Uterus (tissue), 4 donors: ENCODE results near the gene KLK10. TPM values are rescaled to one million over a fixed set of nuclear protein-coding genes. Genes with fewer than 3 reads are reported as not detected.

Experiments used
- DNase-seq, 2 donors: peaks; one replicate each; pipeline ENCODE4 v3.0.0-alpha.2; 2019 to 2020
- H3K27ac ChIP-seq, 2 donors: fragments of 200-600 bp; sonication (generic); 1 replicate in 1 of 2; 2 replicates in 1 of 2; pipeline ENCODE4 v1.5.1; 2016 to 2018
- H3K27me3 ChIP-seq, 2 donors: fragments of 200-600 bp; sonication (generic); one replicate each; pipeline ENCODE4 v1.5.1; 2018 to 2019; ENCODE audit warnings: control low read depth in 1 of 2
- H3K36me3 ChIP-seq, 2 donors: fragments of 200-600 bp; sonication (generic); one replicate each; pipeline ENCODE4 v1.5.1; 2019; ENCODE audit warnings: control low read depth in 1 of 2
- H3K4me1 ChIP-seq, 2 donors: fragments of 200-600 bp; sonication (generic); one replicate each; pipeline ENCODE4 v1.5.1; 2018 to 2019; ENCODE audit warnings: control low read depth in 1 of 2
- H3K4me3 ChIP-seq, 2 donors: fragments of 200-600 bp; sonication (generic); 1 replicate in 1 of 2; 2 replicates in 1 of 2; pipeline ENCODE4 v1.5.1; 2018 to 2019; ENCODE audit warnings: mild to moderate bottlenecking in 1 of 2
- H3K9me3 ChIP-seq, 2 donors: fragments of 200-600 bp; sonication (generic); one replicate each; pipeline ENCODE4 v1.5.1; 2019; ENCODE audit warnings: control low read depth in 1 of 2
- POLR2A ChIP-seq, 2 donors: fragments of 450-650 bp; IDR thresholded peaks; one replicate each; pipeline ENCODE4 v1.6.1; 2016; ENCODE audit warnings: antibody characterized with exemption in 2 of 2, mild to moderate bottlenecking in 1 of 2, moderate library complexity in 1 of 2
- intact Hi-C: fragments of 100-400 bp; cut with DNase I; formaldehyde crosslinking; loops from one replicate; pipeline ENCODE4 v1.15.1; 2023; ENCODE audit warnings: low total_unique reads
- total RNA-seq, 4 donors: library from RNA; depleted of rRNA in 3 of 4; stranded (reverse); fragments of >200 nt in 3 of 4; gene quantifications; one replicate each; pipeline versions ENCODE4 v1.1.0 to v1.2.4, GENCODE V29; 2014 to 2023
- TF ChIP-seq, protein P1 (sequence below), 4 experiments: fragments of 200-600 bp in 2 of 4; fragments of 450-650 bp in 2 of 4; sonication (generic) in 2 of 4; IDR thresholded peaks; one replicate each; pipeline ENCODE4 v1.5.1; 2016 to 2019; ENCODE audit warnings: antibody characterized with exemption in 4 of 4, mild to moderate bottlenecking in 2 of 4, moderate library complexity in 1 of 4
- donor health status: DM: yes; HTN: yes; CAD: no.

KLK10 gene
- total RNA-seq, 4 donors from 2014 or later = 3.8 to 4.1 TPM; not detected in 2

DNA sequence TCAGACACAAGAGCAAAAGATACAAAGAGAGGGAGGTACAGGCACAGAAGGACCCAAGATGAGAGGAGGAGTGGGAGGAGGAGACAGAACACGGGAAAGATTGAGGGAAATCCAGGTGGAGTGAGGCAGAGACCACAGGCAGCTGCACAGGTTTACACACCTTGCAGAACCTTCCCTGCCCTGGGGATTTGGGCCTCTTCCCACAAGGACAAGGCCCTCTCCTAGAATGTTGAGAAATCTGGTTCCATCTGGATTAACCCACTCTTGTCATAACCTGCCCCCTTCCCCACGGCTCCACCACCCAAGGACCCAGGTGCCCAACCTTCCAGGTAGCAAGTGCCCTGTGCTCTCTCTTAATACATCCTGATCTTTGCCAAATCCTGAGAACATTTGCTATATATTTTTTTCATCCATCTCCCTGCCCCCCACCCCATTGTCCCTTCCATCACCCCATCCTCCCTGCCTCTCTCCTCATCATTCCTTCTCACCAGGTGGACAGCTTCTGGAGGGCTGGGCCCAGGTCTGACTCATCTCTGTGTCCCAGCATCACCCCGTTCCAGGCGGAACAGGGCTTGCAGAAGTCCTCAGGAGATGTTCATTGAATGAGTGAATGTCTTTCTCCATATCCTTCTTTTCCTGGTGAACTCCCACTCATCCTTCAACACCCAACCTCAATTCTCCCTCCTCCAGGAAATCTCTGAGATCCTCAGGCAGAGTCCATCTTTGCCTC is 9.3 kb downstream of the KLK10 start:
- DNase-seq = no peak

DNA sequence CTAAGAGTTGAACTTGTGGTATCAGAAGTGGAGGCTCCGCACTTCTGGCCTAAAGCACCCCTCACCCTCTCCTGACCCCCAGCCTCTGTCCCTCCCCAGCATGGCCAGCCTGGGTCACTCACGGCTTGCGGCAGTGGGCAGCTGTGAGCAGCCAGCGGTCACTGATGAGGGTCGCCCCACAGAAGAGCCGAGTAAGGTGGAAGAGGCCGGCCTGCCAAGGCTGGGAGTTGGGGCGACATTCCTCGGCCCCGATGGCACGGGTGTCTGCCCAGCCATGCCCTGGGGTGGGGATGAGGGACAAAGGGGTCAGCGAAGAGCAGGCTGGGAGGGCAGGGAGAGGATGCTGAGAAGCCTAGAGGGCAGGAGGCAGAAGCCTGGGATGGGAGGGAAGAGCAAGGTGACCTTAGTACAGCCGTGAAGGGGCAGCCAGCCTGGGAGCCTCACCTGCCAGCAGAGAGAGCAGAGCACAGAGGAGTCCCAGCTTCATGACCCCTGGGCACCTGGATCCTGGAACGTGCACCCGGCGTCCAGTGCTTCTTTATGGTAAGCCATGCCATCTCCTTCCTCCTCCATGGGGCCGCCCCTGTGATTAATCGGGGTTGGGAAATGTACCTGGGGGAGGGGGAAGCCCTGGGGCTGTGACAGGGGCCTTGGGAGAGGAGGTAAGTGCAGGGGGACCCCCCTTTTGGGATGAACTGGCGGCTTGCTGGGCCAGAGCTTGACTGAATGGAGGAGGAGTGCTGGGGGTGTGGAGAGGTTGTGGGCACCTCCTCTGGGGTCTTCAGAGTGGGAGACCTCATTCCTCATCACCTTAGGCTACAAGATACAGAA is 10.2 kb downstream of the KLK10 start:
- TF ChIP-seq, protein P1, sequence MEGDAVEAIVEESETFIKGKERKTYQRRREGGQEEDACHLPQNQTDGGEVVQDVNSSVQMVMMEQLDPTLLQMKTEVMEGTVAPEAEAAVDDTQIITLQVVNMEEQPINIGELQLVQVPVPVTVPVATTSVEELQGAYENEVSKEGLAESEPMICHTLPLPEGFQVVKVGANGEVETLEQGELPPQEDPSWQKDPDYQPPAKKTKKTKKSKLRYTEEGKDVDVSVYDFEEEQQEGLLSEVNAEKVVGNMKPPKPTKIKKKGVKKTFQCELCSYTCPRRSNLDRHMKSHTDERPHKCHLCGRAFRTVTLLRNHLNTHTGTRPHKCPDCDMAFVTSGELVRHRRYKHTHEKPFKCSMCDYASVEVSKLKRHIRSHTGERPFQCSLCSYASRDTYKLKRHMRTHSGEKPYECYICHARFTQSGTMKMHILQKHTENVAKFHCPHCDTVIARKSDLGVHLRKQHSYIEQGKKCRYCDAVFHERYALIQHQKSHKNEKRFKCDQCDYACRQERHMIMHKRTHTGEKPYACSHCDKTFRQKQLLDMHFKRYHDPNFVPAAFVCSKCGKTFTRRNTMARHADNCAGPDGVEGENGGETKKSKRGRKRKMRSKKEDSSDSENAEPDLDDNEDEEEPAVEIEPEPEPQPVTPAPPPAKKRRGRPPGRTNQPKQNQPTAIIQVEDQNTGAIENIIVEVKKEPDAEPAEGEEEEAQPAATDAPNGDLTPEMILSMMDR (IDR thresholded peaks at IDR 0.05) = no peak
- TF ChIP-seq POLR2A (IDR thresholded peaks at IDR 0.05) = no peak
- no peak for DNase-seq

More for the DNA sequence above, 9.3 kb downstream of the KLK10 start:
- intact Hi-C loops = no loop called here
- TF ChIP-seq POLR2A (IDR thresholded peaks at IDR 0.05) = no peak
- TF ChIP-seq, protein P1 (IDR thresholded peaks at IDR 0.05) = no peak
- no peaks in the 10 kb centered on the region for H3K9me3 ChIP-seq
- H3K27ac ChIP-seq = no peak overlapping the region
- H3K4me3 ChIP-seq = no peak overlapping the region
- no peaks in the 10 kb centered on the region for H3K36me3 ChIP-seq
- H3K4me1 ChIP-seq = no peaks in the 10 kb centered on the region
- H3K27me3 ChIP-seq = peaks cover 0 to 6% of the 10 kb centered on the region in 2 donors

DNA sequence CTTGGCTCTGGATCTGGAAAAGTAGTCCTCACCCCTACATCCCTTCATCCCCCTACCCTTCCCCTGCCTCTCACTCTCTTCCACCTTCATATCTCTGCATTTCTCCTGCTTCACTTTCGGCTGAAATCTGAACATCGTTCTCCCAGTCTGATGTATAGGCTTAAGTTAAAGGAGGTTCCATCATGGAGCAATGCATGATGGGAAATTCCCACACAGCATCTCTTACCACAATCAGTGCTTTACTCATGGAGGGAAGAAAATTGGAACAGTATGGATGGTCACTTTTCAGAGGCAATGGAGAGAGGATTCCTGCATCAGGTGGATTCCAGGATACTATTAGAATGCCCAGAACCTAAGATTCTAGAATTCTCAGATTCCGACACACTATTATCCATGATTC is 12.0 kb downstream of the KLK10 start:
- Histone ChIP-seq H3K27me3 (peaks cover 0 to 5% of the 10 kb centered on the region in 2 donors), H3K4me1 (no peaks in the 10 kb centered on the region), H3K27ac (no peak overlapping the region), H3K9me3 (no peaks in the 10 kb centered on the region), H3K4me3 (no peak overlapping the region), H3K36me3 (no peaks in the 10 kb centered on the region)
- TF ChIP-seq POLR2A (IDR thresholded peaks at IDR 0.05) = no peak
- TF ChIP-seq, protein P1 (IDR thresholded peaks at IDR 0.05) = no peak
- intact Hi-C loops = no loop called here
- no peak for DNase-seq

More for the DNA sequence above, 10.2 kb downstream of the KLK10 start:
- Histone ChIP-seq H3K9me3 (no peaks in the 10 kb centered on the region), H3K4me3 (no peak overlapping the region), H3K4me1 (no peaks in the 10 kb centered on the region), H3K27ac (no peak overlapping the region), H3K27me3 (peaks cover 0 to 2% of the 10 kb centered on the region in 2 donors), H3K36me3 (no peaks in the 10 kb centered on the region)
- intact Hi-C loops = no loop called here

DNA sequence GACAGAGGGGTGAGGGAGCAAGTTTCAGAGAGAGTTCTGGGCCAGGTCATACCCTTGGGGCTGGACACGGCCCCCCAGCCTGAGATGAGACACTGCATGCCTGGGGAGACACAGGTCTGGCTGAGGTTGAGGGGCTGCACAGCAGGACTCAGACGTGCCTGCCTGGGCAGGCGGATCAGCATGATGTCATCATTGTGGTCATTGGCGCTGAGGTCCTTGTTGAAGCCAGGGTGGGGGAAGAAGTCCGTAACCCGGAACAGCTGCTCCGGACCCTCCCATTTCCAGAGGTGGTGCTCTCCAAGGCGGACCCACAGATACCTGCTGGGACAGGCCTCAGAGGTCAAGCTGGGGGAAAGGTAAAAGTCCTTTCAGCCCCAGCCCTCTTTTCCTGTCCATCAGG is 13.1 kb downstream of the KLK10 start:
- DNase-seq = no peak
- intact Hi-C loops = no loop called here
- Histone ChIP-seq H3K4me3 (no peak overlapping the region), H3K27me3 (peaks cover 0 to 7% of the 10 kb centered on the region in 2 donors), H3K27ac (no peak overlapping the region), H3K4me1 (no peaks in the 10 kb centered on the region), H3K36me3 (no peaks in the 10 kb centered on the region), H3K9me3 (no peaks in the 10 kb centered on the region)
- TF ChIP-seq POLR2A (IDR thresholded peaks at IDR 0.05) = no peak
- TF ChIP-seq, protein P1 (IDR thresholded peaks at IDR 0.05) = no peak

DNA sequence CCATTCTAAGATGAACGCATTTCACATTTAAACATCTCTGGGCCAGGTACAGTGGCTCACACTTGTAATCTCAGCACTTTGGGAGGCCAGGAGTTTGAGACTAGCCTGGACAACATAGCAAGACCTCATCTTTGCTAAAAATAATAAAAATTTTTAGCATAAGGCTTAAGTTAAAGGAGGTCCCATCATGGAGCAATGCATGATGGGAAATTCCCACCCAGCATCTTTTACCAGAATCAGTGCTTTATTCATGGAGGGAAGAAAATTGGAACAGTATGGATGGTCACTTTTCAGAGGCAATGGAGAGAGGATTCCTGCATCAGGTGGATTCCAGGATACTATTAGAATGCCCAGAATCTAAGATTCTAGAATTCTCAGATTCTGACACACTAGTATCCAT is 14.3 kb downstream of the KLK10 start:
- intact Hi-C loops = no loop called here
- Histone ChIP-seq H3K9me3 (no peaks in the 10 kb centered on the region), H3K27me3 (peaks cover 0 to 12% of the 10 kb centered on the region in 2 donors), H3K36me3 (no peaks in the 10 kb centered on the region), H3K4me3 (no peak overlapping the region), H3K4me1 (no peaks in the 10 kb centered on the region), H3K27ac (no peak overlapping the region)
- TF ChIP-seq, protein P1 (IDR thresholded peaks at IDR 0.05) = no peak
- no peak for TF ChIP-seq POLR2A (IDR thresholded peaks at IDR 0.05)
- DNase-seq = no peak
